ENCODE results near the gene PGAP3. TPM values are rescaled to one million over a fixed set of nuclear protein-coding genes. Genes with fewer than 3 reads are reported as not detected.
A peak's percentile ranks its signal among the peaks of the same experiment; 100 is the strongest.

Gene PGAP3
- total RNA-seq, 1 donor from 2014 or later = 12.2 TPM

GRCh38 chr17:39664581-39665561, 23.0 kb downstream of the PGAP3 start, which contains the start of gene TCAP:
Gene TCAP (plus strand): TSS chr17:39665349. CDS start chr17:39665360, 11 bp downstream.
- Mint-ChIP-seq H3K4me1 (ENCODE audit: low read depth, unreplicated experiment) (peaks cover 7% of the 10 kb centered on the region), H3K36me3 (ENCODE audit: low read depth, unreplicated experiment) (peaks cover 5% of the 10 kb centered on the region), H3K27ac (ENCODE audit: unreplicated experiment) (peak within 1 kb of the TSS; percentile 77), H3K27me3 (ENCODE audit: low read depth, unreplicated experiment) (peaks cover 15% of the 10 kb centered on the region), H3K9me3 (ENCODE audit: unreplicated experiment) (no peaks in the 10 kb centered on the region), H3K4me3 (ENCODE audit: unreplicated experiment) (no peak within 1 kb of the TSS)
- no peak for DNase-seq (ENCODE audit: low read depth)
- H3K4me3 ChIP-seq (ENCODE audit: insufficient read depth, low read depth, low read length) = no peak within 1 kb of the TSS
- no peak for FAIRE-seq
- peaks cover 18% of the 10 kb centered on the region for H3K27me3 ChIP-seq (ENCODE audit: insufficient read depth, low read length)
- H3K27ac ChIP-seq (ENCODE audit: low read depth, low read length) = no peak within 1 kb of the TSS
- H3K79me2 ChIP-seq (ENCODE audit: insufficient read depth, low read length) = no peaks in the 10 kb centered on the region
- H3K4me2 ChIP-seq (ENCODE audit: low read length) = no peak within 1 kb of the TSS
- no peak for TF ChIP-seq CTCF (IDR thresholded peaks at IDR 0.05; ENCODE audit: insufficient read depth, low read depth, low read length)
- no peak for TF ChIP-seq EZH2 (IDR thresholded peaks at IDR 0.05; ENCODE audit: insufficient read depth, low read length)
- peaks cover 5% of the 10 kb centered on the region for H3K4me1 ChIP-seq (ENCODE audit: insufficient read depth, low read length)
- peaks cover 17% of the 10 kb centered on the region for H4K20me1 ChIP-seq (ENCODE audit: insufficient read depth, low read length)
- no peaks in the 10 kb centered on the region for H3K9me3 ChIP-seq (ENCODE audit: insufficient read depth, low read depth, low read length)
- no peaks in the 10 kb centered on the region for H3K36me3 ChIP-seq (ENCODE audit: insufficient read depth, low read length)
- H2AFZ ChIP-seq (ENCODE audit: low read depth, low read length) = no peak within 1 kb of the TSS
- H3K9ac ChIP-seq (ENCODE audit: low read length) = no peak within 1 kb of the TSS

- DNase-seq (ENCODE audit: low read depth) (no peak), FAIRE-seq (no peak)
- Histone ChIP-seq H3K36me3 (ENCODE audit: insufficient read depth, low read length) (no peaks in the 10 kb centered on the region), H3K4me3 (ENCODE audit: insufficient read depth, low read depth, low read length) (no peak overlapping the region), H3K4me1 (ENCODE audit: insufficient read depth, low read length) (peaks cover 5% of the 10 kb centered on the region), H3K79me2 (ENCODE audit: insufficient read depth, low read length) (no peaks in the 10 kb centered on the region), H3K27me3 (ENCODE audit: insufficient read depth, low read length) (peaks cover 18% of the 10 kb centered on the region), H3K9ac (ENCODE audit: low read length) (no peak overlapping the region), H4K20me1 (ENCODE audit: insufficient read depth, low read length) (peaks cover 17% of the 10 kb centered on the region), H3K9me3 (ENCODE audit: insufficient read depth, low read depth, low read length) (no peaks in the 10 kb centered on the region), H2AFZ (ENCODE audit: low read depth, low read length) (no peak overlapping the region), H3K4me2 (ENCODE audit: low read length) (no peak overlapping the region), H3K27ac (ENCODE audit: low read depth, low read length) (no peak overlapping the region)
- TF ChIP-seq EZH2 (IDR thresholded peaks at IDR 0.05; ENCODE audit: insufficient read depth, low read length) = no peak
- Mint-ChIP-seq H3K27me3 (ENCODE audit: low read depth, unreplicated experiment) (peaks cover 10% of the 10 kb centered on the region), H3K36me3 (ENCODE audit: low read depth, unreplicated experiment) (peaks cover 5% of the 10 kb centered on the region), H3K4me3 (ENCODE audit: unreplicated experiment) (no peak overlapping the region), H3K9me3 (ENCODE audit: unreplicated experiment) (no peaks in the 10 kb centered on the region), H3K4me1 (ENCODE audit: low read depth, unreplicated experiment) (peaks cover 7% of the 10 kb centered on the region), H3K27ac (ENCODE audit: unreplicated experiment) (no peak overlapping the region)
Observed at GRCh38 chr17:39663688-39664580, 23.9 kb downstream of the PGAP3 start.

- Mint-ChIP-seq H3K27ac (ENCODE audit: unreplicated experiment) (no peak overlapping the region), H3K27me3 (ENCODE audit: low read depth, unreplicated experiment) (peaks cover 7% of the 10 kb centered on the region), H3K4me1 (ENCODE audit: low read depth, unreplicated experiment) (peaks cover 4% of the 10 kb centered on the region), H3K36me3 (ENCODE audit: low read depth, unreplicated experiment) (peaks cover 8% of the 10 kb centered on the region), H3K9me3 (ENCODE audit: unreplicated experiment) (no peaks in the 10 kb centered on the region), H3K4me3 (ENCODE audit: unreplicated experiment) (no peak overlapping the region)
- Histone ChIP-seq H3K27me3 (ENCODE audit: insufficient read depth, low read length) (peaks cover 15% of the 10 kb centered on the region), H3K9ac (ENCODE audit: low read length) (no peak overlapping the region), H3K4me1 (ENCODE audit: insufficient read depth, low read length) (peaks cover 5% of the 10 kb centered on the region), H4K20me1 (ENCODE audit: insufficient read depth, low read length) (peaks cover 17% of the 10 kb centered on the region), H3K4me3 (ENCODE audit: insufficient read depth, low read depth, low read length) (no peak overlapping the region), H3K27ac (ENCODE audit: low read depth, low read length) (no peak overlapping the region), H3K4me2 (ENCODE audit: low read length) (no peak overlapping the region), H3K9me3 (ENCODE audit: insufficient read depth, low read depth, low read length) (no peaks in the 10 kb centered on the region), H2AFZ (ENCODE audit: low read depth, low read length) (no peak overlapping the region), H3K79me2 (ENCODE audit: insufficient read depth, low read length) (no peaks in the 10 kb centered on the region), H3K36me3 (ENCODE audit: insufficient read depth, low read length) (no peaks in the 10 kb centered on the region)
- TF ChIP-seq EZH2 (IDR thresholded peaks at IDR 0.05; ENCODE audit: insufficient read depth, low read length) (no peak), CTCF (IDR thresholded peaks at IDR 0.05; ENCODE audit: insufficient read depth, low read depth, low read length) (no peak)
- no peak for FAIRE-seq
- no peak for DNase-seq (ENCODE audit: low read depth)
Observed at GRCh38 chr17:39663340-39663687, 24.5 kb downstream of the PGAP3 start.
